GM19455 (cell line): ENCODE results near the gene CCDC158.
"Not testable (repeated sequence)": the region's sequence is repeated elsewhere in the genome, so short reads cannot be mapped to it uniquely, and the experiment has no call there.

ENCODE experiments used
- ATAC-seq: cut with Tn5 transposase; IDR thresholded peaks from one replicate; pipeline ENCODE4 v1.9.1; 2021; ENCODE audit not compliant: unreplicated experiment

The CCDC158 gene

GRCh38 chr4:76420762-76421581 lies at the start of gene CCDC158:
Gene CCDC158, minus strand, starts transcription at chr4:76421141. Its CDS starts 17,934 bp downstream, at chr4:76403207.
- ATAC-seq, result no peak

GRCh38 chr4:76470532-76470931 lies 49.6 kb upstream of the CCDC158 start:
- no peak for ATAC-seq

- ATAC-seq, result no peak
Observed at GRCh38 chr4:76470064-76470463, 49.1 kb upstream of the CCDC158 start.

GRCh38 chr4:76463568-76463967 lies 42.6 kb upstream of the CCDC158 start:
- no peak for ATAC-seq

- ATAC-seq, result no peak
Observed at GRCh38 chr4:76459291-76459723, 38.4 kb upstream of the CCDC158 start.

GRCh38 chr4:76458825-76459224 lies 37.9 kb upstream of the CCDC158 start:
- ATAC-seq, result no peak

- no peak for ATAC-seq
Observed at GRCh38 chr4:76458297-76458696, 37.4 kb upstream of the CCDC158 start.

GRCh38 chr4:76457885-76458284 lies 36.9 kb upstream of the CCDC158 start:
- ATAC-seq, result no peak

- ATAC-seq, result not testable (repeated sequence)
Observed at GRCh38 chr4:76454073-76454472, 33.1 kb upstream of the CCDC158 start.

- no peak for ATAC-seq
Observed at GRCh38 chr4:76453232-76453631, 32.3 kb upstream of the CCDC158 start.

- no peak for ATAC-seq
Observed at GRCh38 chr4:76449833-76450232, 28.9 kb upstream of the CCDC158 start.

GRCh38 chr4:76449362-76449767 lies 28.4 kb upstream of the CCDC158 start:
- no peak for ATAC-seq

- ATAC-seq, result no peak
Observed at GRCh38 chr4:76448211-76448610, 27.3 kb upstream of the CCDC158 start.

GRCh38 chr4:76447393-76447851 lies 26.5 kb upstream of the CCDC158 start:
- no peak for ATAC-seq

GRCh38 chr4:76445911-76446310 lies 25.0 kb upstream of the CCDC158 start:
- ATAC-seq, result no peak

GRCh38 chr4:76443376-76443775 lies 22.4 kb upstream of the CCDC158 start:
- ATAC-seq, result no peak

GRCh38 chr4:76442807-76443206 lies 21.9 kb upstream of the CCDC158 start:
- ATAC-seq, result no peak

GRCh38 chr4:76441881-76442280 lies 20.9 kb upstream of the CCDC158 start:
- ATAC-seq, result no peak

- ATAC-seq, result no peak
Observed at GRCh38 chr4:76439491-76439890, 18.6 kb upstream of the CCDC158 start.

GRCh38 chr4:76435528-76436319 lies 14.8 kb upstream of the CCDC158 start:
- no peak for ATAC-seq

- no peak for ATAC-seq
Observed at GRCh38 chr4:76434901-76435527, 14.1 kb upstream of the CCDC158 start, which contains the start of gene SHROOM3. Gene SHROOM3, plus strand, starts transcription at chr4:76435229. Its CDS starts 824 bp downstream, at chr4:76436053.
